Effector memory CD4-positive, alpha-beta T cell (primary cell): ENCODE results near the gene KLHL26.

ENCODE experiments used
- DNase-seq, 3 donors: peaks; one replicate each; pipeline ENCODE4 v3.0.0-alpha.2; 2020
- H3K27ac ChIP-seq: 2 replicates; pipeline ENCODE4 v1.7.0; 2013; ENCODE audit warnings: mild to moderate bottlenecking, low read length, moderate library complexity; ENCODE audit not compliant: insufficient read depth, poor library complexity, severe bottlenecking
- H3K27me3 ChIP-seq: replicated peaks from 2 replicates; pipeline ENCODE4 v1.7.0; 2013; ENCODE audit warnings: mild to moderate bottlenecking, low read length; ENCODE audit not compliant: insufficient read depth, control insufficient read depth, poor library complexity, severe bottlenecking
- H3K36me3 ChIP-seq: 2 replicates; pipeline ENCODE4 v1.7.0; 2013; ENCODE audit warnings: mild to moderate bottlenecking, low read length, moderate library complexity; ENCODE audit not compliant: control insufficient read depth, insufficient read depth
- H3K4me1 ChIP-seq: 2 replicates; pipeline ENCODE4 v1.7.0; 2013; ENCODE audit warnings: low read length, mild to moderate bottlenecking; ENCODE audit not compliant: control insufficient read depth, insufficient read depth, poor library complexity, severe bottlenecking
- H3K4me3 ChIP-seq: 2 replicates; pipeline ENCODE4 v1.7.0; 2013; ENCODE audit warnings: low read length, low read depth, mild to moderate bottlenecking; ENCODE audit not compliant: insufficient read depth, poor library complexity, severe bottlenecking
- H3K9me3 ChIP-seq: 2 replicates; pipeline ENCODE4 v1.7.0; 2013; ENCODE audit warnings: mild to moderate bottlenecking, low read length, moderate library complexity; ENCODE audit not compliant: control insufficient read depth

The KLHL26 gene

DNA sequence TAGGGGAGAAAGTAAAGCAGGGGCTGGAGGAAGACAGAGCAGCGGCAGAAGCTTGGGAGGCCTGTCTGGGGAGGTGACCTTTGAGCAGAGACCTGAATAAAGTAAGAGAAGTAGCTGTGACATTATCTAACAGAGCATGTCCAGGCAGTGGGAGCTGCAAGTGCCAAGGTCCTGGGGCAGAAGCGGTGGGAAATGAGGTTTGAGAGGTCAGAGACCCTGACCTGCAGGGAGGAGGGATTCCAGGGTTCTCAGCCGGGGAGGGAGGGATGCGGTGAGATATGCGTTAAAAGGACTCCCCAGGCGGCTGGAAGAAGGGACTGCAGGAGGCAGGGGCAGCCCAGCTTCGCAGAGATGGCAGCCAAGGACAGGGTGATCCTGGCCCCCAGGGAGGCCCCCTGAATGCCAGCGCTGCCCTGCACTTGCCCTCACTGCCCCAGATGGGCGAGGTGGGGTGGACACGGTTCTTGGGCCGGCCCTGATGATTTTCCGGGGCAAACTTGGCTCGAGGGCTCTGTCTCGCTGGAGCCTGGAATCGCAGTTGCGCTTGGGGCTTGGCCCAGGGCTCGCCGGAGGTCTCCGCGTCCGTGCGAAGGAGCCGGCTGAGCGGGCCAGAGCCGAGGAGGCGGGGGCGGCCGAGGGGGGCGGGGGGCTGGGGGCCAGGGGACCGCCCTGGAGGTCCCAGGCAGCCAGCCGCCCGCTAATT lies 33.4 kb upstream of the KLHL26 start:
- Histone ChIP-seq H3K27ac (no peak overlapping the region), H3K36me3 (no peaks in the 10 kb centered on the region), H3K9me3 (no peaks in the 10 kb centered on the region), H3K4me1 (peaks cover 22% of the 10 kb centered on the region), H3K4me3 (no peak overlapping the region), H3K27me3 (peaks cover 52% of the 10 kb centered on the region)
- no peak for DNase-seq

DNA sequence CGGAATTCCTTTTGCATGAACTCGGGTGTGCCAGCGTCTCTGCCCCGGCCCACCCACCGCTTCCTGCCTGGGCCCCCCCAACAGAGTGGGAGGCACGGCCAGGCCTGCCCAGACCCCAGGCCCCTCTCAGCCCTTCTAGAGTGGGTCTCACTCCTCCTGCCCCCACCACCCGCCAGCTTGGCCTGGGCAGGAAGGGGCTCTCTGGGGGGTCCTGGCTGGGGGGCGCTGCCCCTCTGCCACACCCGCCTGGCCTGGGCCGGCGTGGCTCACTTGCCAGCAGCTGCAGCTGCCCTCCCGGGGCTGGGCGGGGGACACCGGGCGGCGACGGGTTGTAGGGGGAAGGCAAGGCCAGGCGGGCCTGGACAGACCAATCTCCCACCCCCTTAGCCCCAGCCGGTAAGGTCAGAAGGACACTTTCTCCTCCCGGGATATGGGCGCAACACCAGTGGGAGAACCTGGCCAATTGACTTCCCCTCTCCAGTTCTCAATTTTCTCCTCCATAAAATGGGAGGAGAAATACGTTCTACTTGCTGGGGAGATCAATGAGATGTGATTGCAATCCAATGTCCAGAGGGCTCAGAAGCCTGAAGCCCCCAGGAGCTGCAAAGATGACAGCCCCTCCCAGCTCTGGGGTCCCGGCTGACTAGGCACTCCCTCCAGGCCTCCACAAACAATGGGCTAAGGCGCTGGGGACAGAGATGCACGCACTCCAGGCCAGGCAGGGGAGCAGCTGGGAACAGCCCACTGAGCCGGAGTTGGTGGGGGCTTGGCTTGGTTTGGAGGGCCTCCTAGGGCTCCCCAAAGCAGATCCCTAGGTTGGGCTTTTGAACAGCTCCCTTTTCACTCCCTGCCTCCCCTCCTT lies 32.6 kb upstream of the KLHL26 start:
- DNase-seq = no peak
- Histone ChIP-seq H3K27me3 (peaks cover 57% of the 10 kb centered on the region), H3K4me1 (peaks cover 22% of the 10 kb centered on the region), H3K36me3 (no peaks in the 10 kb centered on the region), H3K4me3 (no peak overlapping the region), H3K27ac (no peak overlapping the region), H3K9me3 (no peaks in the 10 kb centered on the region)

DNA sequence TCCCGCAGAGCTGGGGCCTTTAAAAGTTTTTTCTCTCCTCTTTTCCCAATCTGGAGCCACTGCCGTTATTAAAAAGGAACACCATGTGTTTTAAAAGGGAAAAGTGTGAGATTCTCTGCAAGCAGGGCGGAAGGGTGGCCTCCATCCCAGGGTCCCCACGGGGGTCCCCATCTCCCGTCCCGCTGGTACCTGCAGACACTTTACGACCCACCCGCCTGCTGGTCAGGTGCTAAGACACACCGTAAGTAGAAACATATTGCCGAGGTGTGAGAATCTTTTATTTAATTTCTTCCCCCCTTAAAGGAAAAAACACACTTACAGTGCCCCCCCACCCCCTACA lies 32.0 kb upstream of the KLHL26 start:
- Histone ChIP-seq H3K4me1 (peaks cover 22% of the 10 kb centered on the region), H3K27ac (no peak overlapping the region), H3K9me3 (no peaks in the 10 kb centered on the region), H3K36me3 (no peaks in the 10 kb centered on the region), H3K27me3 (peaks cover 63% of the 10 kb centered on the region), H3K4me3 (no peak overlapping the region)
- DNase-seq = no peak

DNA sequence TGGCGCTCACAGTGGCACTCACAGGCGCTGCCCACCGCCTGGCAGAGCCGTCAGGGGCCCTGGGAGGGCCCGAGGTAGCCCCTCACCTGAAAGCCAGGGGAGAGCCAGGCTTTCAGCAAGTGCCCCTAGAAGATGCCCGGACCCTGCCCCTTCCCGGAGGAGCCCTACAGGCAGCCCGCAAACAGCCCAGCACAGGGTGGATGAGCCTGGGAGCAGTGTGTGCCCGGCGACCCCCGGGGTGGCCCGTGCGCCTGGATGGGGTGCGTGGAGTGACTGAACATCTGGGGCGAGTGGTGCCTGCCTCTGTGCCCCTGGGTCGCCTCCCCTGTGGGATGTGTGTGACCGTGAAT lies 31.7 kb upstream of the KLHL26 start:
- Histone ChIP-seq H3K9me3 (no peaks in the 10 kb centered on the region), H3K36me3 (no peaks in the 10 kb centered on the region), H3K27ac (no peak overlapping the region), H3K4me1 (peaks cover 22% of the 10 kb centered on the region), H3K27me3 (peaks cover 67% of the 10 kb centered on the region), H3K4me3 (no peak overlapping the region)
- no peak for DNase-seq

DNA sequence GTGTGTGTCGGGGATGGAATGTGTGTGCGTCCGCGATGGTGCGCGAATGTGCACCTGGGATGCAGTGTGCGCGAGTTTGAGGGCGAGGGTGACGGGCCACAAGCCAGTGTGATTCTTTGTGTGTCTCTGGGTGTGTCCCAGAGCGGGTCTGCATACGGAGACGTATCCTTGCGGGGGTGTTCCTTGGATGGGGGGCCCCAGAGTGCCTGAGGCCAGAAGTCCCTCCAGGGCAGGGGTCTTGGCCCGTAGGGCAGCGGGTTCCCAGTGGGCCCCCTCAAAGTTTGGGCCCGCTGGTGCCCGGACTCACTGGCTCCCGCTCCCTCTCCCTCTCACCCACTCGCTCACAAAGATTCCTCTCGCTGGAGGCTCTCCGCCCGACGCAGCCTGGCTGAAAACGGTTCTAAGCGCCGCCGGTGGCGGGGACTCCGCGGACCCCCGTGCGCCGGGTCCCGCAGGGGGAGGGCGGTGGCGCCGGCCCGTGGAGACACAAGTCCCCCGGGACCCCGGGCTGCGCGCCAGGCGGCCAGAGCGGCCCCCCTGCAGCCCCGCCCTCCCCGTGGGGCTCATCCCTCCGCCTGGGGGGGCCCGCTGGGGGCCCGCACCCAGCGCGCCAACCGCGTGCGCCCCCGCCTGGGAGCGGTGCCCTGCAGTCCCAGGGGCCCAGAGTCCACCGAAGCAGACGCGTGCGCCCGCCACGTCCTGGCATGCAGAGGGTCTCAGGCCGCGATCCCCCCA lies 31.1 kb upstream of the KLHL26 start:
- no peaks in the 10 kb centered on the region for H3K36me3 ChIP-seq
- H3K4me1 ChIP-seq = peaks cover 25% of the 10 kb centered on the region
- H3K9me3 ChIP-seq = no peaks in the 10 kb centered on the region
- no peak overlapping the region for H3K4me3 ChIP-seq
- DNase-seq = no peak
- H3K27ac ChIP-seq = no peak overlapping the region
- H3K27me3 ChIP-seq = peaks cover 72% of the 10 kb centered on the region

DNA sequence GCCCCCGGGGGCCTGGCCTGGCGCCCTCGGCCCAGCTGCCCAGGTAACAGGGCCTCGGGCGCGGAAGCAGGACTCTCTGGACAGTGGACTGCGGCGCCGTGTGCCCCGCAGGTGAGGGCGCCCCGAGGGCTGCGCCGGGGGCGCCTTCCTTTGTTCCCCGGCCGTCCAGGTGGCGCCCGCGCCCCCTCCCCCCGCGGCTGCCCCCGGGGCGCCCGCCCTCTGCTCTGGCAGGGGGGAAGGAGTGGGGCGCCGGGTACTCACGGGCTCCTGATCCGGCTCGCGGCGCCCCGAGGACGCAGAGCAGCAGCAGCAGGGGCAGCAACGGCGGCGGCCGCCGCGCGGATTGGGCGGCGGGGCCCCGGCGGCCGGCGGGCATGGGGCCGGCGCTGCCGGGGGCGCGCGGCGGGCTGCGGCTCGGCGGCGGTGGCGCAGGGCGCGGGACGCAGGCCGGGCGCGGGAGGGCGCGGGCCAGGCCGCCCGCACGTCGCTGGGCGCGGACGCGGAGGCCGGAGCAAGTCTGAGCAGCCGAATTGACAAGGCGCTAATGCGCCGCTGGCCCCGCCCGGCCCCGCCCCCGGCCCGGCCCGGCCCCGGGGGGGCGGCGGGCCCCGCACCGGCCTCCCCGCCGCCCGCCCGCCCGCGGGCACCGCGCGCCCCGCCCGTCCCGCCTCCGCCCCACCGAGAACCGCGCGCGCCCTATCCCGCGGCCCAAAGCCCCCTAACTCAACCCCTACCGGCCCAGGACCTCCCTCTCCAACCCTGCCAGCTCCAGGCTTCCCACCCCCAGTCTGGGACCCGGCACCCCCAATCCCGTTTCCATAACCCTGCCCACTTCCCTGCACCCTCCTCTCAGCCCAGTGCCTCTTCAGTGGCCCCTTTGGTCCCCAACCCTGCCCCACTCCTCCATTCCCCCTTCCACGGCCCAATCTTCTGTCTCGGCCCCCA lies 30.3 kb upstream of the KLHL26 start, which contains the start of gene CRLF1:
TSS of gene CRLF1 (minus strand) at position 519 of the 945 bp plus-strand sequence. CDS start at position 376, 143 bp downstream.
- Histone ChIP-seq H3K27me3 (peaks cover 80% of the 10 kb centered on the region), H3K27ac (no peak within 1 kb of the TSS), H3K4me3 (no peak within 1 kb of the TSS)

DNA sequence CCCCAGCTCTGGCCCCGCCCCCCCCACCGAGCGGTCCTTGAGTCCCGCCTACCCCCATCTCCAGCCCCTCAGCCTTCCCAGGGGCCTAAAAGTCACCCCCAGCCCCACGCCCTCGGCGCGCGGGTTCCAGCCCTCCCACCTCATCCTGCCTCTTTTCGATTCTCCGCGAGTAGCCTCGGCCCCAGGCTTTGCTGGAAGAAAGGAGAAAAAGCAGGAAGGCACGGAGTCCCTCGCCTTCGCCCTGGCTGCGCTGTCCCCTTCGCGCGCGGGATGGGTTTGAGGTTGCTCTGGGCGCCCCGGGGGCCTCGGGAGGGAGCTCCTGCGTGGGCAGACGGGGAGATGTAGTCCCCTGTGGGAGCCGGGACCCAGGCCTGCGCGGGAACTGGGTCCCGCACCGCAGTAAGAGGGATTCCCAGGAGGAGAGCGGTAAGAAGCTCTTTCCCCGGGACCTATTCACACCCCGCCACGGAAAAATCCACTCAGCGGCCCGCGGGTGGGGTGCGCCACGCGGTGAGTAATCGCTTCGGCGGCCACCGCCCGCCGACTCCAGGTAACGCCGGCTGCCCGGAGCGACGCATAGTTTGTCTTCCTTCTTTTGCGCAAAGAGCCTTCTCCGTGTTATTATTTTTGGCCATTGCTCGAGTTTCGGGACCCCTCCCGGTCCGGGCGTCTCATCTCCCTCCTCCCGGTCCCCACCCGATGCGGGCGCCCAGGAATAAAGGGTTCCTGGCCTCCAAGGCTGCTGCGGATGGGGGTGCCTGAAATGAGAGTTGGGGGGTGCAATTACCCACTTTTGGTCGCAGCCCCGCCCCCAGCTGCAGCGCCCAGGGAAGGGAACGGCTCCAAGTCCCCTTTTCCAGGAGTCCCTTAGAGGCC lies 29.4 kb upstream of the KLHL26 start:
- Histone ChIP-seq H3K9me3 (no peaks in the 10 kb centered on the region), H3K4me1 (peaks cover 41% of the 10 kb centered on the region), H3K27ac (no peak overlapping the region), H3K4me3 (no peak overlapping the region), H3K36me3 (no peaks in the 10 kb centered on the region), H3K27me3 (peaks cover 89% of the 10 kb centered on the region)
- DNase-seq = no peak

More for the DNA sequence above, 30.3 kb upstream of the KLHL26 start, which contains the start of gene CRLF1:
- Histone ChIP-seq H3K4me1 (peaks cover 32% of the 10 kb centered on the region), H3K9me3 (no peaks in the 10 kb centered on the region), H3K36me3 (no peaks in the 10 kb centered on the region)
- DNase-seq = no peak

DNA sequence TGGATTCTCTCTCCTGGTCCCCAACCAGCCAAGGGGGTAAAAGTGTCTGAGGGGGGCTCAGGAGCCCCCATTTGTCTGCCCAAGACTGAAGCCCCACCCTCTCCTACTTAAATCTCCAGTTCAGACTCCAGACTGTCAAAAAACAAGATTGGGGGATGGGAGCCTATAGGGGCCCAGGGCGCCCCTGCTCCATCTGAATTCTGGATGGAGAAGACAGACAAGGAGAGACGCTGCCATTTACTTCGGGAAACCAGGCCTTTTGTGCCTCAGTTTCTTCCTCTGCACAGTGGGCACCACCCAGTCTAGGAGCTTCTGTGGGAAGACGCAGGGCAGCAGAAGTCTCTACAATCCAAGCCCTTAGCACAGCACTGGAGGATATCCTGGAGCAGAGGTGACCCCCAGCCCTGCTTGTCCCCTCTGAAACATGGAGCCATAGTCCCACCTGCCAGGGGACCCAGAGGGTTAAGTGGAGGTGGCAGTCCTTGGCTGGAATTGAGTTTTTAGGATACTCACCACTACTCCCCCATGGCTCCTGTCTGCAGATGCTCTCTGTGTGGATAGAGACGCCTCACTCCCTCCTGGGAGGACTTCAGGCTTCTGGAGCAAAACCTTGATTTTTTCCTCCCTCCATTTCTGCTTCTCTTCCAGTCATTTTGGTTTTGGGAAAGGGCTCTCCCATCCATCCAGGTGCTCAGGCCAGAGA lies 28.6 kb upstream of the KLHL26 start:
- Histone ChIP-seq H3K36me3 (no peaks in the 10 kb centered on the region), H3K4me3 (no peak overlapping the region), H3K4me1 (peaks cover 47% of the 10 kb centered on the region), H3K27ac (no peak overlapping the region), H3K9me3 (no peaks in the 10 kb centered on the region), H3K27me3 (peaks cover 91% of the 10 kb centered on the region)
- no peak for DNase-seq
